ENCODE data around the gene ZNF655.

DNA sequence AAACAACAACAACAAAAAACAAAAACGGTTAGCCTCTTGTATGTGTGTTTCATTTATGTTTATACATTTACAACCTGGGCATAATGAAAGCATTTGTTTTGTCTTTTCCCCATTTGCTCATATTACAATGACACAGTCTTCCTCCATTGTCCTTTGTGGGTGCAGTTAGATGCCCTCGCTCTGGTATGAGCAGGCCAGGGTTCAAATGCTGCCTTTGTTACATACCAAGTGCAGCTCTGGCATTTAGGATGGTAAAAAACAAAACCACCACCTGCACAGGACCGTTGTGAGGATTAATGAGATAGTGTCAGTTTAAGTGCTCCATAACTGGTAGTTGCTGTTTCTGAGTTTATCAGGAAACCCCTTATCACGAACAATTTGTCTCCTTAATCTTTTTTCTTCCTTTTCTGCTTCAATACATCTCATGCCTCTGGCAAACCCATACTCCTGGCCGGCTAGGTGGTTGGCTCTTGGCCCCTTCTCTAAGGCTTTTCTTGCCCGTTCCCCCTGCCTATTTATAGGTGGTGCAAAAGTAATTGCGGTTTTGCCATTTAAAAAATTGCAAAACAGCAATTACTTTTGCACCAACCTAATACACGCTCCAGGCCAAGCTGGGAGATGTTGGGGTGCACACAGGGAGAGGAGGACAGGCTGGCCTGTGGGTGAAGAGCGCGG lies 21.0 kb downstream of the ZNF655 start:
- TF ChIP-seq, protein P1, sequence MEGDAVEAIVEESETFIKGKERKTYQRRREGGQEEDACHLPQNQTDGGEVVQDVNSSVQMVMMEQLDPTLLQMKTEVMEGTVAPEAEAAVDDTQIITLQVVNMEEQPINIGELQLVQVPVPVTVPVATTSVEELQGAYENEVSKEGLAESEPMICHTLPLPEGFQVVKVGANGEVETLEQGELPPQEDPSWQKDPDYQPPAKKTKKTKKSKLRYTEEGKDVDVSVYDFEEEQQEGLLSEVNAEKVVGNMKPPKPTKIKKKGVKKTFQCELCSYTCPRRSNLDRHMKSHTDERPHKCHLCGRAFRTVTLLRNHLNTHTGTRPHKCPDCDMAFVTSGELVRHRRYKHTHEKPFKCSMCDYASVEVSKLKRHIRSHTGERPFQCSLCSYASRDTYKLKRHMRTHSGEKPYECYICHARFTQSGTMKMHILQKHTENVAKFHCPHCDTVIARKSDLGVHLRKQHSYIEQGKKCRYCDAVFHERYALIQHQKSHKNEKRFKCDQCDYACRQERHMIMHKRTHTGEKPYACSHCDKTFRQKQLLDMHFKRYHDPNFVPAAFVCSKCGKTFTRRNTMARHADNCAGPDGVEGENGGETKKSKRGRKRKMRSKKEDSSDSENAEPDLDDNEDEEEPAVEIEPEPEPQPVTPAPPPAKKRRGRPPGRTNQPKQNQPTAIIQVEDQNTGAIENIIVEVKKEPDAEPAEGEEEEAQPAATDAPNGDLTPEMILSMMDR (IDR thresholded peaks at IDR 0.05) = no peak
- TF ChIP-seq POLR2AphosphoS5 (IDR thresholded peaks at IDR 0.05) = no peak
- TF ChIP-seq EP300 (IDR thresholded peaks at IDR 0.05) = no peak
- no peak for TF ChIP-seq POLR2A (IDR thresholded peaks at IDR 0.05)
